GM12891 (cell line): ENCODE data around the gene ZNF615.

Experiments used
- DNase-seq: peaks from one replicate; pipeline ENCODE4 v3.0.0; 2011; ENCODE audit warnings: low spot score; ENCODE audit not compliant: insufficient read length
- FAIRE-seq: peaks from 2 replicates; lab custom pipeline; 2011; peaks lifted over from hg19 to GRCh38; lab: Jason Lieb, UNC
- PAX5 ChIP-seq: IDR thresholded peaks from 2 replicates; pipeline ENCODE4 v1.6.1; 2011; ENCODE audit warnings: low read length, moderate library complexity, mild to moderate bottlenecking; ENCODE audit not compliant: insufficient read depth, severe bottlenecking
- POLR2A ChIP-seq: IDR thresholded peaks from 2 replicates; pipeline ENCODE4 v1.6.1; 2011; ENCODE audit warnings: low read depth, low read length, control low read depth
- POLR2AphosphoS5 ChIP-seq: IDR thresholded peaks from 2 replicates; pipeline ENCODE4 v1.6.1; 2011; ENCODE audit warnings: low read depth, low read length, control low read depth
- POU2F2 ChIP-seq: IDR thresholded peaks from 2 replicates; pipeline ENCODE4 v1.6.1; 2011; ENCODE audit warnings: low read depth, mild to moderate bottlenecking, control low read depth, low read length, moderate library complexity
- SPI1 ChIP-seq: IDR thresholded peaks from 2 replicates; pipeline ENCODE4 v1.6.1; 2011; ENCODE audit warnings: low read depth, low read length, control low read depth
- TAF1 ChIP-seq: IDR thresholded peaks from 2 replicates; pipeline ENCODE4 v1.6.1; 2011; ENCODE audit warnings: low read depth, low read length, control low read depth

The ZNF615 gene

GRCh38 chr19:51946602-51947001, 61.4 kb downstream of the ZNF615 start:
- TF ChIP-seq TAF1, result no peak
- no peak for TF ChIP-seq SPI1
- TF ChIP-seq PAX5, result no peak
- no peak for TF ChIP-seq POU2F2
- no peak for TF ChIP-seq POLR2AphosphoS5
- no peak for TF ChIP-seq POLR2A
- no peak for FAIRE-seq
- DNase-seq, result no peak

GRCh38 chr19:51944798-51945552, 63.0 kb downstream of the ZNF615 start:
- FAIRE-seq, result peak; percentile 33
- DNase-seq, result no peak
- TF ChIP-seq POLR2A (no peak), POLR2AphosphoS5 (no peak), TAF1 (no peak), POU2F2 (no peak), PAX5 (no peak), SPI1 (no peak)
